GM21447 (cell line): ENCODE data around the gene RTL3.

Experiments used
- ATAC-seq: cut with Tn5 transposase; IDR thresholded peaks from one replicate; pipeline ENCODE4 v1.9.1; 2021; ENCODE audit not compliant: unreplicated experiment

The RTL3 gene

GRCh38 chrX:78622831-78623230 lies 36.3 kb downstream of the RTL3 start:
- ATAC-seq = no peak

GRCh38 chrX:78619834-78620233 lies 39.3 kb downstream of the RTL3 start:
- no peak for ATAC-seq

DNA sequence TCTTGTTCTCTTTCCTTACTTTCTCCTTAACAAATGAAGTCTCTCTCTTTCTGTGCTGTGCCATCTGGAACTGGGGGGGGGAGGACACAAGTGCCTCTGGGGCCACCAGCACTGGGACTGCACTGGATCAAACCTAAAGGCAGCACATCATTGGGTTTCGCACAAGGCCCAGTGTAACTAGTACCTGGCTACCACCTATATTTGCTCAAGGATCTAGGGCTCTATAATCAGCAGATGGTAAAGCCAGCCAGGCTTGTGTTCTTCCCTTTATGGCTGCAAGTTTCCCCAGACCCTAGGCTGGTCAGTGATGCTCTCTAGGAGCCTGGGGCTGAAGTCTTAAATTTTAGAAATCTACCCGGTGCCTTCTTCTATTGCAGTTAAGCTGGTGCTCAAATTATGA lies 40.1 kb downstream of the RTL3 start:
- no peak for ATAC-seq

GRCh38 chrX:78614264-78614663 lies 44.9 kb downstream of the RTL3 start:
- ATAC-seq = no peak
